GM21717 (cell line): ENCODE data around the gene SLC17A6.

Experiments used
- ATAC-seq: cut with Tn5 transposase; IDR thresholded peaks from one replicate; pipeline ENCODE4 v1.9.1; 2021; ENCODE audit warnings: mild to moderate bottlenecking, moderate library complexity; ENCODE audit not compliant: unreplicated experiment

SLC17A6 gene

DNA sequence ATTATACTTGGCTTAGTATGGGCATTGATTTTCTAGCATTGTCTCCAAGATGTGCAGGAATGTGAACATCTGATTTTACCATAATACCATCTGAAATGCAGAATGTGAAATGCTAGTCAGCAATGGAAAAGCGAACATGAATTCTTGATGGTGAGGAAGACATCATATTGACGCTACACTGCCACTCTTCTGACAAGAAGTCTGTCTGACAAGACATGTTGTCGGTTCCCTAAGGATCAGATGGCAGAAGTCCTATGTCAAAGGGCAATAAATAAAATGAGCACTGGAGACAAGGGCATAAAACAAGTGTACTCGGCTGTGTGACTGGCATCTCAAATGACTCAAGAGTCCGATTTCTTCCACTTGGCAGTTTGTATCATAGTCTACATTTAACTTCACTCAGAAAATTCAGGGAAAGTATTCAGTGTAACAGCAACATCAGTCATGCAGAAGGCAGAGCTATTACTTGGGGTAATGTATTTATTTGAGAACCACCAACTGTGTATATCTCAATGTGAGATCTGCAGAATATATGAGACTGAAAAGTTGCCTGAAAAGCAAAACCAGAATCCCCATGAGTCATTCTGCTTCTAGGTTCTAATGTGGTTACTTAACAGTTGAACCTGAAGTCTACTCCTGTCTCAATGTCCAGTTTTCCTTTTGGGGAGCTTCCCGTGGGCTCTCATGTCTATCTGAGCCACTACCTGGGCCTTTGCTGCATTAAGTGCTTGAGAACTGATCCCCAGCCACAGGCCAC is 51.5 kb downstream of the SLC17A6 start:
- no peak for ATAC-seq

- ATAC-seq, result no peak
Observed at GRCh38 chr11:22390283-22390655, 52.1 kb downstream of the SLC17A6 start.

DNA sequence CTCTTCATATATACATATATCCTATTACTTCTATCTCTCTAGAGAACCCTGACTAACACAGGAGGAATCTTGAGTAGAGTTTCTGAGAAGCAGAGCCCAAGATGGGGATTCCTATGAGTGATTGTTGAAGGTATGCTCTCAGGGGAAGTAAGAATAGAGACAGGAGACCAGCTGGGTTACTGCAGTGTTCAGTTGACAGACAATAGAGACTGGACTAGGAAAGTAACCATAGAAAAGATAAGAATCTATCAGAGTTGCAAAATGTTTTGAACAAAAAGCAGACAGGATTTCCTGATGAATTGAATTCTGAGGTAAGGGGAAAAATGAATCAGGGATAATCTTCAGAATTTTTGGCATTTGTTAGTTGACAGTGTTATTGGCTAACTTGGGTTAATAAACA is 54.4 kb downstream of the SLC17A6 start:
- no peak for ATAC-seq

DNA sequence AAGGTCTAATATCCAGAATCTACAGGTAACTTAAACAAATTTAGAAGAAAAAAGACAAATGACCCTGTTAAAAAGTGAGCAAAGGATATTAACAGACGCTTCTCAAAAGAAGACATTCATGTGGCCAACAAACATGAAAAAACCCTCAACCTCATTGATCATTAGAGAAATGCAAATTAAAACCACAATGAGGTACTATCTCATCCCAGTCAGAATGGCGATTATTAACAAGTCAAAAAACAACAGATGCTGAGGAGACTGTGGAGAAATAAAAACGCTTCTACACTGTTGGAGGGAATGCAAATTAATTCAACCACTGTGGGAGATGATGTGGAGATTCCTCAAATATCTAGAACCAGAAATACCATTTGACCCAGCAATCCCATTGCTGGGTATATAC is 67.2 kb downstream of the SLC17A6 start:
- ATAC-seq, result no peak

- no peak for ATAC-seq
Observed at GRCh38 chr11:22407267-22407666, 69.1 kb downstream of the SLC17A6 start.

DNA sequence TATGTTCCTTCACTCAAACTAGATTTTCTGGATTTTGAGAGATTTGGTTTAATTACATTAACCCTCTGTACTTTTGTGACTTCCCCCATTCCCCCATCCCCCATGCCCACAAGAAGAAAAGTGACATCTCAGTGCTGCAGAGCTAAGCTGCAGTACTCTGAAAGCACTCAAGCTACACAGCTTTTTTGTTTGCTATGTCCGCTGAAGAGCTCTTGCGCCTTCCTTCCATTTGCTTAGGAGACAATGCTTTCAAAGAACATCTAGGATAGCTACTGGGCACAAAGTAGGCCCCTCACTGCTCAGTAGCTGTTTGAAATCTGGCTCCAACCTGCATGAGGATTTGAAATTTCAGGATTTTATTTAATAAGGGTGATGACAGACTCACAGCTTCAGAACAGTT is 69.7 kb downstream of the SLC17A6 start:
- ATAC-seq, result no peak

- ATAC-seq, result no peak
Observed at GRCh38 chr11:22415476-22415875, 77.3 kb downstream of the SLC17A6 start.

GRCh38 chr11:22416462-22416861 is 78.3 kb downstream of the SLC17A6 start:
- ATAC-seq, result no peak

GRCh38 chr11:22426915-22427314 is 88.7 kb downstream of the SLC17A6 start:
- ATAC-seq, result no peak
